ENCODE results near the gene AMY1A.
"Not testable (repeated sequence)": the region's sequence is repeated elsewhere in the genome, so short reads cannot be mapped to it uniquely, and the experiment has no call there.

- TF ChIP-seq CTCF, POLR2A (IDR thresholded peaks at IDR 0.05): not testable (repeated sequence)
Measured at GRCh38 chr1:103654133-103654532, 1.4 kb upstream of the AMY1A start.
